Loucy (cell line): ENCODE results near the gene TGFBI.

Source experiments
- H2AFZ ChIP-seq: fragments of 200-600 bp; sonication (generic); 2 replicates; pipeline ENCODE4 v1.6.0; 2016; ENCODE audit warnings: antibody characterized with exemption, mild to moderate bottlenecking, low read length, moderate library complexity
- H3F3A ChIP-seq: fragments of 200-600 bp; 2 replicates; pipeline ENCODE4 v1.6.0; 2016; ENCODE audit warnings: antibody characterized with exemption, low read depth, mild to moderate bottlenecking
- H3K27me3 ChIP-seq: fragments of 200-600 bp; sonication (generic); 2 replicates; pipeline ENCODE4 v1.6.1; 2014; ENCODE audit warnings: low read length, mild to moderate bottlenecking; ENCODE audit not compliant: insufficient read depth, poor library complexity, severe bottlenecking
- H3K36me3 ChIP-seq: fragments of 200-600 bp; sonication (generic); 2 replicates; pipeline ENCODE4 v1.6.1; 2016; ENCODE audit warnings: low read length; ENCODE audit not compliant: insufficient read depth
- H3K4me1 ChIP-seq: fragments of 200-600 bp; sonication (generic); 2 replicates; pipeline ENCODE4 v1.5.1; 2014; ENCODE audit warnings: low read length, mild to moderate bottlenecking; ENCODE audit not compliant: insufficient read depth, poor library complexity, severe bottlenecking
- H3K4me2 ChIP-seq: fragments of 200-600 bp; sonication (generic); 2 replicates; pipeline ENCODE4 v1.6.0; 2014; ENCODE audit warnings: antibody characterized with exemption, low read length, low read depth, mild to moderate bottlenecking; ENCODE audit not compliant: poor library complexity, severe bottlenecking
- H3K4me3 ChIP-seq: fragments of 200-600 bp; sonication (generic); 2 replicates; pipeline ENCODE4 v1.5.1; 2014; ENCODE audit warnings: low read length, mild to moderate bottlenecking, mixed read lengths; ENCODE audit not compliant: poor library complexity, severe bottlenecking
- H3K79me2 ChIP-seq: fragments of 200-600 bp; sonication (generic); 2 replicates; pipeline ENCODE4 v1.6.1; 2014; ENCODE audit warnings: low read length; ENCODE audit not compliant: insufficient read depth
- H3K9ac ChIP-seq: fragments of 200-600 bp; sonication (generic); 2 replicates; pipeline ENCODE4 v1.6.0; 2014; ENCODE audit warnings: mild to moderate bottlenecking, low read depth, low read length, moderate library complexity; ENCODE audit not compliant: poor library complexity, severe bottlenecking
- H3K9me2 ChIP-seq: fragments of 200-600 bp; sonication (generic); replicated peaks from 2 replicates; pipeline ENCODE4 v1.6.1; 2016; ENCODE audit warnings: low read depth, low read length, mixed read lengths
- H3K9me3 ChIP-seq: fragments of 200-600 bp; sonication (generic); 2 replicates; pipeline ENCODE4 v1.6.1; 2014; ENCODE audit warnings: mild to moderate bottlenecking, antibody characterized with exemption, low read length, low read depth; ENCODE audit not compliant: insufficient read depth
- H4K20me1 ChIP-seq: fragments of 200-600 bp; sonication (generic); 2 replicates; pipeline ENCODE4 v1.6.0; 2014; ENCODE audit warnings: antibody characterized with exemption, low read length, mild to moderate bottlenecking; ENCODE audit not compliant: insufficient read depth, poor library complexity, severe bottlenecking
- EZH2phosphoT487 ChIP-seq: fragments of 200-600 bp; IDR thresholded peaks from 2 replicates; pipeline ENCODE4 v1.6.1; 2018; ENCODE audit warnings: antibody characterized with exemption, mild to moderate bottlenecking, moderate library complexity, borderline replicate concordance
- TF ChIP-seq, protein P1 (sequence below): fragments of 200-600 bp; sonication (generic); conservative IDR thresholded peaks from 2 replicates; pipeline ENCODE4 v1.5.1; 2014; ENCODE audit warnings: mild to moderate bottlenecking, antibody characterized with exemption, low read length

Gene TGFBI

GRCh38 chr5:135986891-135987401, 41.8 kb upstream of the TGFBI start:
- Histone ChIP-seq H3K9me2 (no peaks in the 10 kb centered on the region), H2AFZ (no peak overlapping the region), H4K20me1 (no peaks in the 10 kb centered on the region), H3K4me3 (no peak overlapping the region), H3K9ac (no peak overlapping the region), H3K4me1 (no peaks in the 10 kb centered on the region), H3K4me2 (no peak overlapping the region), H3K79me2 (no peaks in the 10 kb centered on the region), H3K27me3 (no peaks in the 10 kb centered on the region), H3K36me3 (no peaks in the 10 kb centered on the region), H3K9me3 (no peaks in the 10 kb centered on the region), H3F3A (no peaks in the 10 kb centered on the region)
- no peak for TF ChIP-seq EZH2phosphoT487
- TF ChIP-seq, protein P1, sequence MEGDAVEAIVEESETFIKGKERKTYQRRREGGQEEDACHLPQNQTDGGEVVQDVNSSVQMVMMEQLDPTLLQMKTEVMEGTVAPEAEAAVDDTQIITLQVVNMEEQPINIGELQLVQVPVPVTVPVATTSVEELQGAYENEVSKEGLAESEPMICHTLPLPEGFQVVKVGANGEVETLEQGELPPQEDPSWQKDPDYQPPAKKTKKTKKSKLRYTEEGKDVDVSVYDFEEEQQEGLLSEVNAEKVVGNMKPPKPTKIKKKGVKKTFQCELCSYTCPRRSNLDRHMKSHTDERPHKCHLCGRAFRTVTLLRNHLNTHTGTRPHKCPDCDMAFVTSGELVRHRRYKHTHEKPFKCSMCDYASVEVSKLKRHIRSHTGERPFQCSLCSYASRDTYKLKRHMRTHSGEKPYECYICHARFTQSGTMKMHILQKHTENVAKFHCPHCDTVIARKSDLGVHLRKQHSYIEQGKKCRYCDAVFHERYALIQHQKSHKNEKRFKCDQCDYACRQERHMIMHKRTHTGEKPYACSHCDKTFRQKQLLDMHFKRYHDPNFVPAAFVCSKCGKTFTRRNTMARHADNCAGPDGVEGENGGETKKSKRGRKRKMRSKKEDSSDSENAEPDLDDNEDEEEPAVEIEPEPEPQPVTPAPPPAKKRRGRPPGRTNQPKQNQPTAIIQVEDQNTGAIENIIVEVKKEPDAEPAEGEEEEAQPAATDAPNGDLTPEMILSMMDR = no peak

DNA sequence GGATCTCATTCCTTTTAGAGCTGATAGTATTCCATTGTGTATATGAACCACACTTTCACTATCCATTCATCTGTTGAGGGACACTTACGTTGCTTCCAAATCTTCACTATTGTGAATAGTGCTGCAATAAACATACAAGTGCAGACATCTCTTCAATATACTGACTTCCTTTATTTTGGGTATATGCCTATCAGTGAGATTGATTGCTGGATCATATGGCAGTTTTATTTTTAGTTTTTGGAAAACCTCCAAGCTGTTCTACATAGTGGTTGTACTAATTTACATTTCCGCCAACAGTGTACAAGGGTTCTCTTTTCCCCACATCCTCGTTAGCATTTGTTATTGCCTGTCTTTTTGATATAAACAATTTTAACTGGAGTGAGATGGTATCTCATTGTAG, 40.2 kb upstream of the TGFBI start:
- Histone ChIP-seq H3K4me1 (no peaks in the 10 kb centered on the region), H3K27me3 (no peaks in the 10 kb centered on the region), H2AFZ (no peak overlapping the region), H3K9me3 (no peaks in the 10 kb centered on the region), H3K79me2 (no peaks in the 10 kb centered on the region), H3F3A (no peaks in the 10 kb centered on the region), H3K9ac (no peak overlapping the region), H3K9me2 (no peaks in the 10 kb centered on the region), H3K36me3 (no peaks in the 10 kb centered on the region), H3K4me3 (no peak overlapping the region), H3K4me2 (no peak overlapping the region), H4K20me1 (no peaks in the 10 kb centered on the region)
- TF ChIP-seq EZH2phosphoT487 = no peak
- TF ChIP-seq, protein P1 = no peak

DNA sequence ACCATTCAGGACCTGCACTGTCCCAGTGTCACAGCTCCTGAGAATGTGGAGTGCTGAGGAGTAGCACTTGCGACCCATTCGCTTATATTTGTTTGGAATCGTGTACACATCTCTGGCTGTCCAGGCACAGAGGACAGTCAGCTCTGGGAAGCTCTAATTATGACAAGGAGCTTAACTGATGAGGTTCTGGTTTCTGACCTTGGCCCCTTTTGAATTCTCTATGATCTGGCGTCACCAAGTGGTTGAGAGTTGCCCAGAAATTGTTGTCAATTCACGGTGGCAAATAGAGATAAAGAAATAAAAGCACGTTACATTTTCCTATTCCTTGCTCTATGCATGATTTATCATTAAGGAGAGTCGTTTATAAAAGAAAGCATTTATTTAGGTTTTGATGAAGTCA, 39.1 kb upstream of the TGFBI start:
- no peaks in the 10 kb centered on the region for H3K27me3 ChIP-seq
- no peaks in the 10 kb centered on the region for H4K20me1 ChIP-seq
- H3K9me3 ChIP-seq = no peaks in the 10 kb centered on the region
- H3K9ac ChIP-seq = no peak overlapping the region
- H3K4me1 ChIP-seq = no peaks in the 10 kb centered on the region
- H3K4me3 ChIP-seq = no peak overlapping the region
- H3F3A ChIP-seq = no peaks in the 10 kb centered on the region
- no peaks in the 10 kb centered on the region for H3K36me3 ChIP-seq
- no peaks in the 10 kb centered on the region for H3K79me2 ChIP-seq
- no peaks in the 10 kb centered on the region for H3K9me2 ChIP-seq
- TF ChIP-seq, protein P1 = no peak
- no peak for TF ChIP-seq EZH2phosphoT487
- H3K4me2 ChIP-seq = no peak overlapping the region
- H2AFZ ChIP-seq = no peak overlapping the region
